ENCODE data around the gene FIGNL2. TPM values are rescaled to one million over a fixed set of nuclear protein-coding genes. Genes with fewer than 3 reads are reported as not detected.
A peak's percentile ranks its signal among the peaks of the same experiment; 100 is the strongest.

The FIGNL2 gene
- total RNA-seq, 1 experiment from 2014 or later, result 0.02 TPM

DNA sequence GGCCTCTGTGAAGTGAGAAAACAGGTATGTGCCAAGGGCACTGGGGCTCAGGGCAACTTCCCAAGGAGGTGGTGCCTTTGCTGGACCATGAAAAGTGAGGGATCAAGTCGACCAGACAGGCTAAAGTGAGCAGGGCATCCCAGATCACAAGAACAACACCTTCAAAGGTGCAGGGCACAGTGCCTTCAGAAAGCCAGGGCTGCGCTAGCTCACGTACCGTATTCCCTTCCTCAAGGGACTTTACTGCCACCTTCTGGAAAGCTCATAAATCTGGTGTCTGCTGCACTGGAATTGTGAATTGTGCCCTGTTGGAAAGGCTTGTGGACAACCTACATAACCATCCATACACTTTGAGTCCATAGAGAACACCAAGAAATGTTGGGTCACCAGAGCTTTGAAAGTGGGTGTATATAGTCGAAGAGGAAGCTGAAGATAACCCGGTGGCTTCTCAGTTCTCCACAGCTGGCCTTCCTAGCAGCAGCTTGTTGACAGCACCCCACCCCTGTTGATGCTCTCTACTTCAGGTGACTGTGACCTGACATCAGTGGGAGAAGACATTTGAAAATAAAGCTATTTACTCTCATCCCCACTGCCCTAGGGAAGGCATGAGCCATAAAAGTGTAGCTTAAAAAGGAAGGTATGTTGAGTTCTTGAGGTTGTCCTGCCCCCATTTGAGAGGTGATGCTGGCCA, 24.5 kb downstream of the FIGNL2 start:
- H3K36me3 ChIP-seq, result no peaks in the 10 kb centered on the region
- DNase-seq, result peak; percentile 18 to 63
- peaks cover 17% of the 10 kb centered on the region for H3K27me3 ChIP-seq
- H3K4me3 ChIP-seq, result no peak overlapping the region
- no peaks in the 10 kb centered on the region for H3K9me3 ChIP-seq (replicated peaks)
- H3K4me1 ChIP-seq, result no peaks in the 10 kb centered on the region
- H3K27ac ChIP-seq, result no peak overlapping the region

DNA sequence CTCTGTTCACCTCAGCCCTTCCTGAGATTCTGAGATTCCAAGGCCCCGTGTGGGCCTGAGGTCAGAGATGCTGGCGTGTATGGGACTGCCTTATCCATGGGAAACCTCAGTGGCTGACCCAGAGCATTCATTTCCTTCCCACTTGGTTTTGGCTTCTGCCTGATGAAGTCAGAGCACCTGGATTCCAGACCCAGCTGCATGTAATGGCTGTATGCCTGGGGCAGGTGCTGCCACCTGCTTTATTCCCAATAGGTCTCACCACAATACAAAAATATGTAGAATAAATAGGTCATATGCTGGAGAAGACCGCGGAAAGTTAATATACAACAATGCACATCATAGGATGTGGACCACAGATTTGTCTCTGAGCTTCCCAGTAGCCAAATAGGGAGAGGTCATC, 25.6 kb downstream of the FIGNL2 start:
- no peaks in the 10 kb centered on the region for H3K4me1 ChIP-seq
- no peak overlapping the region for H3K4me3 ChIP-seq
- no peaks in the 10 kb centered on the region for H3K9me3 ChIP-seq (replicated peaks)
- no peak overlapping the region for H3K27ac ChIP-seq
- H3K27me3 ChIP-seq, result peaks cover 8% of the 10 kb centered on the region; the same call in 1 of the 2 replicates
- H3K36me3 ChIP-seq, result no peaks in the 10 kb centered on the region
- no peak for DNase-seq

DNA sequence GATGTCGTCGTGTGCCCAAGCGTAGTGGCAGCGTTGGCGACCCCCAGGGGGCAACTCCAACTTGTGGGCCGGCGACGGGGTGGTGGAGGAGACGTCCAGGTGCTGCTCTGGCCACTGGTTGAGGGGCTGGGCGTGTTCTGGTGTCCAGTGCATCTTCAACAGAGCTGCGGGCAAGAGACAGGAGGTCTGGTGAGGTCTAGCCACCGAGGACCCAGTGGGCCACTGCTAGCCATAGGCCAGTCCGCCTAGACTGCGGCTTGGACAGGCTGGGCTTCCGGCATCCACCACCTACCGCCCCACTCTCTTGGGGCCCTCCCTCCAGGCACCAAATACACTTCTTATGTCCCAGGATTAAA, 26.3 kb downstream of the FIGNL2 start:
- H3K27ac ChIP-seq, result no peak overlapping the region
- no peaks in the 10 kb centered on the region for H3K36me3 ChIP-seq
- H3K27me3 ChIP-seq, result peaks cover 4% of the 10 kb centered on the region; the same call in 1 of the 2 replicates
- H3K4me1 ChIP-seq, result no peaks in the 10 kb centered on the region
- H3K9me3 ChIP-seq (replicated peaks), result no peaks in the 10 kb centered on the region
- no peak for DNase-seq
- no peak overlapping the region for H3K4me3 ChIP-seq

DNA sequence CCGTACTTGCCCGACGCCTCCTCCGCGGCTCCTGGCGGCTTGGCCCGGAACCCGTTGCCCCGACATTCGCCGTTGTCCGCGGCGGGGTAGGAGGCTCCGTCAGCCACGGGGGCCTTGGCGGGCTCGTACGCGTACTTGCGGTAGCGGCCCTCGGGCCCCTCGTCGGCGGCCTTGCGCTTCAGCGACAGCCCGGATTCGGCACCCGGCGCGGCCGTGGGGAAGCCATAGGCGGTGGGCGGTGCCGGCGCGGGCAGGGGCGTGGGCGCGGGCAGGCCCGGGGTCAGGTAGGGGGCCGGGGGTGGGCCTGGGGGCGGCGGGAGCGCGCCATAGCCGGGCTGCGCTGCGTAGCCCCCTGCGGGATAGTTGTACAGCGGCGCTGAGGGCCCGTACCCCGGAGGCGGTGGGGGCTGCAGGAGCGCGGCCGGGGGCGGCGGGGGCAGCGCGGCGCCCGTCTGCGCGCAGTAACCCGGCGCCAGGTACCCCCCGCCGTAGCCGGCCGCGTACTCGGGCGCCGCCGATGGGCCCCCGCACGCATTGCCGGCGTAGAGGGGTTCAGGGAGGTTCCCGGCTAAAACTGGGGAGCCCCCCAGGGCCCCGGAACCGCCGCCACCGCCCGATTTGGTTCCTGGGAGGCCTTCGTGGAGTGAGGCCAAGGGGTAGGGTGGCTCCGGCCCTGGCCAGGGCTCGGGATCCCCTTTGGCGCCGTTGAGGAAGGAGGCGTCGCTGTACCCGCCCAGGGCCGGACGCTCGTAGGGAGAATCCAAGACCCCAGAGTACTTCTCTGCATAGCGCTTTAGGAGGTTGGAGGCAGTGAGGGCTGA, 26.9 kb downstream of the FIGNL2 start:
- Histone ChIP-seq H3K9me3 (replicated peaks) (no peaks in the 10 kb centered on the region), H3K36me3 (no peaks in the 10 kb centered on the region), H3K4me1 (no peaks in the 10 kb centered on the region), H3K27me3 (peaks cover under 1% of the 10 kb centered on the region; the same call in 1 of the 2 replicates), H3K27ac (no peak overlapping the region), H3K4me3 (no peak overlapping the region)
- DNase-seq, result no peak

DNA sequence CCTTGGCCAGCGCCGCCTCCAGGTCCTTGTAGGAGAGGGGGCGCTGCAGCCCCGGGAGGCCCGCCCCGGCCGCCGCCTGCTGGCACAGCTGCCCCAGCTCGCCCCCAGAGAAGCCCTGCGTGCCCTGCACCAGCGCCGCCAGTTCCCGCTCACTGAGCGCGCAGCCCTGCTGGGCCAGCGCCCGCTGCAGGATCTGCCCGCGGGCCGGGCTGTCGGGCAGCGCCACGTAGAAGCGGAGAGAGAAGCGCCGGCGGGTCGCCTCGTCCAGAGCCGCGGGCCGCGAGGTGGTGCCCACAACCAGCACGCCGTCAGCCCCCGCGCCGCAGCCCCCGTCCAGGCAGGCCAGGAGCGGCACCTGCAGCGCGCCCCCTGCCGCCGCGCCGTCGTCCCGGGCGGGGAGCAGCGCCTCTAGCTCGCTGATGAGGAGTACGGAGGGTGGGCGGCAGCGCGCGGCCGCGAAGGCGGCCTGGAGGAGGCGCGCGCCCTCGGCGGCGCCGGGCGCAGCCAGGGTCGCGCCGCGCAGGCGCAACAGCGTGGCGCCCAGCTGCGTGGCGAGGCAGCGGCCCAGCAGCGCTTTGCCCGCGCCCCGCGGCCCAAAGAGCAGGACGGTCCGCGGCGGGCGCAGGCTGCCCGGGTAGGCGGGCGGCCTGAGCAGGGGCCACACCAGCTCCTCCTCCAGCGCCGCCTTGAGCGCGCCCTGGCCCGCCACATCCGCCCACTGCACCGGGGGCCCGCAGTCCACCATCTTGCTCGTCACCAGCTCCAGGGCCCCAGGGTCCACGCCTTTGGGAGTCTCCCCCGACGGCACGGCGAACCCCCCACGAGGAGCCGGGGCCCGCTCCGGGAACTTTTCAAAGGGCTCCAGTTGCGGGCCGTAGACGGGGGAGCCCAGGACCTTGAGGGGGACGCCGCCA, 27.7 kb downstream of the FIGNL2 start:
- Histone ChIP-seq H3K27ac (no peak overlapping the region), H3K4me3 (no peak overlapping the region), H3K4me1 (no peaks in the 10 kb centered on the region), H3K27me3 (no peaks in the 10 kb centered on the region; the same call in 1 of the 2 replicates), H3K36me3 (no peaks in the 10 kb centered on the region), H3K9me3 (replicated peaks) (no peaks in the 10 kb centered on the region)
- no peak for DNase-seq

DNA sequence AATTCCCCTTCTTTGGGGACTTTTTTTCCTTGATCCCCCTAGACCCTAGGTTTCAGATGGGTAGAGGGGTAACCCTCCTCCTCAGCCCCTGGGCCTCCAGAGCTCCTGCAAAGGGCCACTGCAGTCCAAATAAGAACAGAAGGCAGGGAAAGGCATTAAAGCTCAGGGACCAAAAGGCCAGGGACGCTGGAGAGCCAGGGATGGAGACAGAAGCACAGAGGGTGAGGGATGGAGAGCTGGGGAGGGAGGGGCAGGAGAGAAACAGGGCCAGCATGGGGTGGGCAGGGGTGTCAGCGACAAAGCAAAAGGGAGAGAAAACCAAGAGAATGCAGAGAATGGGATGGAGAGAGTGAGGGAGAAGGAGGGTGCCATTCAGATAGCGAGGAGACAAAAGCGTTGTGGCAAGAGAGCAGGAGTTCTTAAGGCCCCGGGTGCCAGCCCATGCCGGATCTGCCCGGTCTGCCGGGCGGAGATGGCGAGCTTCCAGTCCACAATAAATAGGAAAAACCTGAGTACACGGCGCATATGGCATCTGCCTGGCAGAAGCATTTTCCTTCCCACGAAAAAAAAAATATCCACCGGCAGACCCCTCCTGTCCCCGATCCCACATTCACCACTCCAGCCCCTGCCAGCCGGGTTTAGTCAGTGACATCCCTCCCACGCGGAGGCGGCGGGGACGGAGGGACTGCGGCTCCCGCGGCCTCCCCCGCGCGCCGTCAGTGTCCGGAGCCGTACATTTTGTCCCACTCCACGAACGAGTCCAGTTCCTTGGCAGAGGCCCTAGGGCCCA, 28.6 kb downstream of the FIGNL2 start:
- no peak overlapping the region for H3K4me3 ChIP-seq
- H3K36me3 ChIP-seq, result no peaks in the 10 kb centered on the region
- no peaks in the 10 kb centered on the region for H3K9me3 ChIP-seq (replicated peaks)
- H3K27me3 ChIP-seq, result no peaks in the 10 kb centered on the region; the same call in 1 of the 2 replicates
- no peak overlapping the region for H3K27ac ChIP-seq
- no peak for DNase-seq
- no peaks in the 10 kb centered on the region for H3K4me1 ChIP-seq

DNA sequence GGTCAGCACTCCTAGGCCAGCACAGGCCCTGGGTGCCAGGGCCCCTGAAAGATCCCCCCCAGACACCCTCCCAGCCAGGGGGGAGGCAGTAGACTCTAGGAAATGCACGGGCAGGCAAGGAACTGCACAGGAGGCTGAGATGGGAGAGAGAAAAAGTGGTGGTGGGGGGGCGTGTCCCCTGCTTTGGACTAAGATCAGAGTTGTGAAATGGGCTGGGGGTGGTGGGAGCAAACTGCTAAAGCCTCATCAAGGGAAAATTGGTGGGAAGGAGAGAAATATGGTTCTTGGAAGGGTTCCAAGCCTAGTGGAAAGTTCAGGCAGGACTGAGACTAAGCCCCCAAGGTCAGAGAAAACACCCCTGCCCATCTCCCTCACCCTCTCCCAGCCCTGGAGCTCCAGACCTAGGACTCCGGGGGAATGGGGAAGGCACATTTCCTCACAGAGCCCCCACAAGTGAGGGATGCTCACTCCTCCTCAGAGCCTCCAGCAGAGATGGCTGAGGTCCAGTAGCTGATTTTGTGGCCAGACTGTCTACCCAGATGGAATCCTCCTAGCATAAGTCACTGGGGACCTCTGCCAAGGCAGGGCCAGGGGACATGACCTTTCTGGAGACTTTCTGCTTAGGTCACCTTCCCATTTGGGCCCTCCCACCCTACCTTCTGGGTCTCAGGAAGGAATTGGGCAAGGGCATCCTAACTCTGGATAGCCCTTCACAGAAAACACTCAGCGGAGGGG, 29.8 kb downstream of the FIGNL2 start:
- Histone ChIP-seq H3K27ac (no peak overlapping the region), H3K27me3 (no peaks in the 10 kb centered on the region; the same call in 1 of the 2 replicates), H3K4me1 (no peaks in the 10 kb centered on the region), H3K4me3 (no peak overlapping the region), H3K36me3 (no peaks in the 10 kb centered on the region), H3K9me3 (replicated peaks) (no peaks in the 10 kb centered on the region)
- DNase-seq, result no peak

DNA sequence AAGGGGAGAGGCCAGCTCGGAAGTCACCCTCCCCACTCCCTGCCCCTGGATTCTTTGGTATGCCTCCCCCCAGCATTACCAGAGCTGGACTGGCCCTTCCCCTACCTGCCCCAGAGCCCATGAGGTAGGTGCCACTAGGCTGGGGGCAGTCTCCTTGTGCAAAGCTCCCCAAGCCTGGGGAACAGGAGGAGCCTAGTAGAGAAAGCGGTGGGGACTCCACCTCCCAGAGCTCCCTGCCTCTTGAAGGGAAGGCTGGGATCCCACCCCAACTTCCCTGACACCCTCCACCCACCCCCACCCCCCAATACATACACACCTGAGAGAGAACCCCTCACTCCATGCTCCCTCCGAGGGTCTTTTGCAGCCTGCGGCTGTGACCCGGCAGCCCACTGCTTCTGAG, 30.4 kb downstream of the FIGNL2 start:
- no peaks in the 10 kb centered on the region; the same call in 1 of the 2 replicates for H3K27me3 ChIP-seq
- no peak overlapping the region for H3K27ac ChIP-seq
- no peaks in the 10 kb centered on the region for H3K4me1 ChIP-seq
- no peak for DNase-seq
- no peak overlapping the region for H3K4me3 ChIP-seq
- H3K36me3 ChIP-seq, result no peaks in the 10 kb centered on the region
- H3K9me3 ChIP-seq (replicated peaks), result no peaks in the 10 kb centered on the region

DNA sequence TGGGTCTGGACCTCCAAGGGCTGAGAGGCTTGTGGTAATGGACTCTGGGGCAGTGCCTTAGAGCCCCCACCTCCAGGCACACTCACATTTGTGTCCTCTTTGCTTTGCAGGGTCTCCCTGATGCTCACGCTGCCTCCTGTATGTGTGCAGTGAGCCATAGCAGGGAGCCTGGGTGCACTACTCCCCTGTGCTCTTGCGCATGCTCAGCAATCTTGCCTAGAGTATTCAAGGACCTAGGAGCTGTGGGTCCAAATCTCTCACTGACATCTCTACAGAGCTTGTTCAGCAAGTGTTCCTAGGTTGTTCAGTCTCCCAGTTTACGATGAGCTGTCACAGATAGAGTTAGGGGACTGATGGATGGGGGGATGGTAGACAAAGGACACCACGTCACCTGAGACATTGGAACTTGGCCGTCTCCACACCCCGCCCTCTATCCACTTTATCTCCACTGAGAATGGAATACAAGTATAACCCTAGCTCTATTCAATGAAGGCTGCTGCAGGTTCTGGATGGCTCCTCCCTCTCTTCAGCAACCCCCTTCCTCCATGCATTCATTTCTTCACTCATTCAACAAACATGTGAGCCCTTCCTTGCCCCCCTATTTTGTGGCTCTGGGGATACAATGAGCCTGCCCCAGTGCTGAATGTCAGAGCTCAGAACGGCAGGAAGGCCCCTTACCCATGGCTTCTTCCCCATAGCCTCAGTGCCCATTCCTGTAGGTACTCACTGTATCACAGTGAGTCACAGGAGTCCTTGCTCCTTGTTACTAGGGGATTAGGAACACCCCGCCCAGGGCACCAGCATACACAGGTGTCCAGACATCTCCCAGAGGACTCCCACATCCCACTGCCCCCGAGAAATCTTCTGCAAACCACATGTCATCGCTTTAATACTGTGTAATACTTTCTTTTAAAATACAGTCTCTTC, 31.2 kb downstream of the FIGNL2 start:
- Histone ChIP-seq H3K27me3 (no peaks in the 10 kb centered on the region), H3K36me3 (no peaks in the 10 kb centered on the region), H3K9me3 (replicated peaks) (no peaks in the 10 kb centered on the region), H3K4me3 (no peak overlapping the region), H3K4me1 (no peaks in the 10 kb centered on the region), H3K27ac (no peak overlapping the region)
- DNase-seq, result no peak

DNA sequence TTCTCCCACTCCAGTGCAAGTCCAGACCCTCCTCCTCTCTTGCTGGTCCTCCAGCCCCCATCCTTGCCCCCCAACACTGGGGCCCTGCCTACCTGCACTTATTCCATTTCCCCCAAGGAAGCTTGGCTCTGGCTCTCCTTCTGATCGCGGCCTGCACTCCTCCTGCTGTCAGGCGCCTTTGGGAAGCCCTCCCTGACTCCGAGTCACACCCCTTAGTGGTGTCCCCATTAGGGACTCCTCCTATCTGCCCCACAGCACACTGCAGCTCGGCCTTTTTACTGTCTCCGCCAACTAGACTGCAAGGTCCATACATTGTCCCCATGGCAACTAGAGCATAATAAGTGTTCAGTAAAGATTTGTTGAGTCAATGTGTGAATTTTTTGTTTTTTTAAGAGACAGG, 32.9 kb downstream of the FIGNL2 start:
- H3K4me1 ChIP-seq, result no peaks in the 10 kb centered on the region
- no peak overlapping the region for H3K27ac ChIP-seq
- no peak for DNase-seq
- H3K27me3 ChIP-seq, result no peaks in the 10 kb centered on the region
- H3K36me3 ChIP-seq, result no peaks in the 10 kb centered on the region
- no peaks in the 10 kb centered on the region for H3K9me3 ChIP-seq (replicated peaks)
- H3K4me3 ChIP-seq, result no peak overlapping the region

DNA sequence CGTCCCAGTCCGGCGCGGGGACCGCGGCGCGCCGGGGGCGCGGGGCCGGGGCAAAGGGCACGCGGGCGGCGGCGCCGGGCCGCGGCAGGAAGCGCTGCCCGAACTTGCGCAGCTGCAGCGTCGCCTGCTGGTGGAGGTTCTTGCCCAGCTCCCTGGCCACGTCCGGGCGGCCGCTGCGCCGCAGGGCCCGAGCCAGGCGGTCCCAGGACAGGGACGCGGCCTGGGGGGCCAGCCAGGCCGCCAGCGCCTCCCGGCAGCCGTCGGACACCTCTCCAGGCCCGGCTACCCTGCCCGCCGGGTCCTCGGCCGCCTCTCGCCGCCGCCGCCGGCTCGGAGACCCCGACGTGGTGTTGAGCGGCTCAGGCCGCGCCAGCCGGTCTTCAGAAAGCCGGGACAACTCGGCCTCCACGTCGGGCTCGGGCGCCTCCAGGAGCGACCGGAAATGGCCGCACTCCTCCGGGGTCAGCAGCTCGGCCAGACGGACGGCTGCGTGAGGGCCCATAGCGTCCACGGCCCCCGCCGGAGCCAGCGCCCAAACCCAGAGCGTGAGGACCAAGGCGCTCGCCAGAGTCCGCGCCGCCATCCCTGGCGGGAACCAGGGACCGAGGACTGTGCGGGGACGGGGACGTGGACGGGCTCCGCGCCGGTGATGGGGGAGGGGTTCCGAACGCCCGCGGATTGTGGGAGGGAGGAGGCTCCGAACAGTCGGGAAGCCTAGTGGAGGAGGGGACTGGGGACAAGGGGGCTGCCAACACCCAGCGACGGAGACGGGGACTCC, 34.0 kb downstream of the FIGNL2 start:
- no peak overlapping the region for H3K27ac ChIP-seq
- H3K9me3 ChIP-seq (replicated peaks), result no peaks in the 10 kb centered on the region
- H3K36me3 ChIP-seq, result no peaks in the 10 kb centered on the region
- H3K4me3 ChIP-seq, result no peak overlapping the region
- peaks cover 5% of the 10 kb centered on the region; the same call in 1 of the 2 replicates for H3K27me3 ChIP-seq
- H3K4me1 ChIP-seq, result no peaks in the 10 kb centered on the region
- no peak for DNase-seq

DNA sequence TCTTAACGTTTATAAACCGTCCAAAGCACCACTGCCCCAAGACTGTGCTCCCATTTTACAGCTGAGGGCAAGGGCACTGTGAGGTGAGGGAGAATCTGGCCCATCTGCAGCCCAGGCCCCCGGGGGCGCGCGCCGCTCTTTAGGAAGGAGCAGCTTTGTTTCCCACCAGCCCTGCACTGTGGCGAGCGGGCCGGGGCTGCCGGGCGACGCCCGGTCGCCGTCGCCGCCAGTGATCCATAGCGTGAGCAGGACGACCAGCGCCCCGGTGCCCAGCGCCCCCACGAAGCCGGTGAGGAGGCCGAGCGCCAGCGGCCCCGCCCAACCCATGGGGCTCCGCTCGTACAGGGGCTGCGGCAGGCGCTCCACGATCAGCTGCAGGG, 34.6 kb downstream of the FIGNL2 start:
- H3K4me3 ChIP-seq, result no peak overlapping the region
- H3K27me3 ChIP-seq, result peaks cover 5% of the 10 kb centered on the region
- H3K27ac ChIP-seq, result no peak overlapping the region
- H3K9me3 ChIP-seq (replicated peaks), result no peaks in the 10 kb centered on the region
- no peaks in the 10 kb centered on the region for H3K36me3 ChIP-seq
- no peaks in the 10 kb centered on the region for H3K4me1 ChIP-seq
- DNase-seq, result no peak

Data from SJCRH30 (cell line).